Bronchial epithelial cell (primary cell): ENCODE results near the gene LDB2. TPM values are rescaled to one million over a fixed set of nuclear protein-coding genes. Genes with fewer than 3 reads are reported as not detected.

ENCODE experiments used
- DNase-seq: peaks from one replicate; pipeline ENCODE4 v3.0.0-alpha.2; 2010; ENCODE audit warnings: low read depth
- FAIRE-seq: peaks from 2 replicates; lab custom pipeline; 2011; peaks lifted over from hg19 to GRCh38; lab: Jason Lieb, UNC
- H3K27me3 ChIP-seq: 2 replicates; pipeline ENCODE4 v1.5.1; 2011; ENCODE audit warnings: low read length; ENCODE audit not compliant: control insufficient read depth, insufficient read depth
- H3K36me3 ChIP-seq: 2 replicates; pipeline ENCODE4 v1.5.1; 2011; ENCODE audit warnings: low read length; ENCODE audit not compliant: control insufficient read depth, insufficient read depth
- H3K4me3 ChIP-seq: 2 replicates; pipeline ENCODE4 v1.5.1; 2011; ENCODE audit warnings: mild to moderate bottlenecking, low read depth, low read length, control low read depth
- total RNA-seq: library from RNA; depleted of rRNA; stranded (reverse); fragments of >200 nt; gene quantifications from 2 replicates; pipeline ENCODE4 v1.2.1, GENCODE V29; 2014
- TF ChIP-seq, protein P1 (sequence below): IDR thresholded peaks from 2 replicates; pipeline ENCODE4 v1.5.1; 2011; ENCODE audit warnings: mild to moderate bottlenecking, moderate library complexity, low read length, control low read depth, inconsistent platforms; ENCODE audit not compliant: insufficient read depth, severe bottlenecking

LDB2 gene
- total RNA-seq, 1 donor from 2014 or later: not detected

DNA sequence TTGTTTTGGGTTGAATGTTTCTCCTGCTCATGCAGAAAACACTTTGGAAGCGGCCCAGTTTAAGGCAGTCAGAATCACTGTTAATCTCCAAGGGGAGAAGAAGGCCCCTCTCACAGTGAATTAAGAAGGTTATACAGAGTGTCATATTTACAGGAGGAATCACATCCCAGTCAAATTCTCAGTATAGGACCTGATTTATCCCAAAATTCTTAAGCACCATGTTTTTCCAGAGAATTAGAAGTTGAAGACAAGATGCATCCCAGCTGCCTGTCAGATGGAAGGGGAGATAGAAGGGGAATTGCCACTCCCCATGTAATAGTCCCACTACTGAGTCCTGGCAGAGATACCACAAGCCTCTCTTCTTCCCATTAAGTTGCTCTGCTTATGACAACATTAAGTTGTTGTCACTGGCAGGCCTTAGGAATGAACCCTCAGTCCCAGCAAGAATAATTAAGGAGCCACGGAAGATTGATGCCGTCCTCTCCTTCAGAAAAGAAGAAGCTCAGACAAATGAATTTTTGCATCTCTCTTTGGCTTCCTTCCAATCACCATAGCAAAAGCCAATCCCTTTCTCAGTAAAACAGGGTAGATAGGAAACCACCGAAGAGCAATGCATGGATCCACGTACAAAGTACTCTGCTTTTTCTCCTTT lies 138.4 kb downstream of the LDB2 start:
- Histone ChIP-seq H3K27me3 (no peaks in the 10 kb centered on the region), H3K4me3 (no peak overlapping the region), H3K36me3 (no peaks in the 10 kb centered on the region)
- FAIRE-seq (no peak), DNase-seq (no peak)
- TF ChIP-seq, protein P1, sequence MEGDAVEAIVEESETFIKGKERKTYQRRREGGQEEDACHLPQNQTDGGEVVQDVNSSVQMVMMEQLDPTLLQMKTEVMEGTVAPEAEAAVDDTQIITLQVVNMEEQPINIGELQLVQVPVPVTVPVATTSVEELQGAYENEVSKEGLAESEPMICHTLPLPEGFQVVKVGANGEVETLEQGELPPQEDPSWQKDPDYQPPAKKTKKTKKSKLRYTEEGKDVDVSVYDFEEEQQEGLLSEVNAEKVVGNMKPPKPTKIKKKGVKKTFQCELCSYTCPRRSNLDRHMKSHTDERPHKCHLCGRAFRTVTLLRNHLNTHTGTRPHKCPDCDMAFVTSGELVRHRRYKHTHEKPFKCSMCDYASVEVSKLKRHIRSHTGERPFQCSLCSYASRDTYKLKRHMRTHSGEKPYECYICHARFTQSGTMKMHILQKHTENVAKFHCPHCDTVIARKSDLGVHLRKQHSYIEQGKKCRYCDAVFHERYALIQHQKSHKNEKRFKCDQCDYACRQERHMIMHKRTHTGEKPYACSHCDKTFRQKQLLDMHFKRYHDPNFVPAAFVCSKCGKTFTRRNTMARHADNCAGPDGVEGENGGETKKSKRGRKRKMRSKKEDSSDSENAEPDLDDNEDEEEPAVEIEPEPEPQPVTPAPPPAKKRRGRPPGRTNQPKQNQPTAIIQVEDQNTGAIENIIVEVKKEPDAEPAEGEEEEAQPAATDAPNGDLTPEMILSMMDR: no peak

DNA sequence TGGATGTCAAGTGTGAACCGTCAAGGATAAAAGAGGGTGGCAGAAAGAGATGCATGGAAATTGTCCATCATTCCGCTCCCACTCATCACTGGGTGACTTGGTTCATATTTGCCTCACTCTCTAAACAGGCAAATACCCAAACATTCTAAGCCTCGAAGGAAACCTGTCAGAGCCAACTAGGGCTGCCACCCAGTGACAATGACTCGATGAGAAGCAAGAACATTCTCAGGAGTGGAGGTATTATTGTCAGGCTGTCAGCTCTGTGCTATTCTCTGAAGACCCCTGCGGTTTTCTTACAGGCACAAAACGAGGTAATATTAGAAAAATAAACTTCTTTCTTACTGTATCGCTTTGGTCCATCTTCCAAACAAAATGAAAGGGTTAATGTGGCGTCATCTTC lies 139.6 kb downstream of the LDB2 start:
- Histone ChIP-seq H3K27me3 (no peaks in the 10 kb centered on the region), H3K4me3 (no peak overlapping the region), H3K36me3 (no peaks in the 10 kb centered on the region)
- no peak for DNase-seq
- no peak for FAIRE-seq
- TF ChIP-seq, protein P1: no peak

DNA sequence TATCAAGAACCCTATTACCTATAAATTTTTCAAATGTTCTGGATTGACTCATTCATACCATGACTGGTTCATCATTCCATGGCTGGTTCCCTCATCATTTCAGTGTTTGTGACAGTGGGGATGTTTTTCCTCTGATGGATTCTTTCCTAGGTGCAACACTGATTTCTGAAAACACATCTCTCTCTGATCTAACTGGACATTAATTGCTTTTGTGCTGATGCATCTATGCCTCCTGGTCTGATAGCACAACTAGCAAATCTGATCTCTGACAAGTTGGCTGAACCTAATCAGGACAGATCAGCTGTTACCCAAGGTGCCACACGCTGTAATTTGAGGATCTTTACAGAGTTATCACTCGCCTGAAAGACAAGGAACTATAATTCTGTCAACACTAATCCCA lies 140.2 kb downstream of the LDB2 start:
- TF ChIP-seq, protein P1: no peak
- DNase-seq (no peak), FAIRE-seq (no peak)
- no peak overlapping the region for H3K4me3 ChIP-seq
- H3K36me3 ChIP-seq: no peaks in the 10 kb centered on the region
- H3K27me3 ChIP-seq: no peaks in the 10 kb centered on the region

DNA sequence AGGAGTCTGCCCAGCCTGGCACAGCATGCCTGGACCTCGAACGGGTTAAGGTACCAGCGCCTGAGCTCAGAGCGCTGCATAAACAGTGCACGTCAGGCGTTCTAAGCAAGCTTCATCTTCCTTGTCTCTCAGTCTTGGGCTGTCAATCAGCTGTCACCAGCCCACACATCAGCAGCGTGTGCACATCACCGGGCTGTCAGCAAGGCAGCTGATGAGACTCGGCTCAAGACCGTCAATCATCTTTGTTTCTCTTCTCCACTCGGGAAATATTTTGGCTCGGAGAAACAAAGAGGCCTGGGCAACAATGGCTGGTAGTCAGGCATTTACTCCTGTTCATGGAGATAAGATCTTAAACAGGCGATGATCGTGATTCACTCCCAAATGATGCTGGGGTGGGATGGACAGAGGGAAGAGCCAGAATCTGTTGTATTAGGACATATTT lies 141.3 kb downstream of the LDB2 start:
- Histone ChIP-seq H3K36me3 (no peaks in the 10 kb centered on the region), H3K4me3 (no peak overlapping the region), H3K27me3 (no peaks in the 10 kb centered on the region)
- TF ChIP-seq, protein P1: no peak
- no peak for DNase-seq
- FAIRE-seq: no peak

DNA sequence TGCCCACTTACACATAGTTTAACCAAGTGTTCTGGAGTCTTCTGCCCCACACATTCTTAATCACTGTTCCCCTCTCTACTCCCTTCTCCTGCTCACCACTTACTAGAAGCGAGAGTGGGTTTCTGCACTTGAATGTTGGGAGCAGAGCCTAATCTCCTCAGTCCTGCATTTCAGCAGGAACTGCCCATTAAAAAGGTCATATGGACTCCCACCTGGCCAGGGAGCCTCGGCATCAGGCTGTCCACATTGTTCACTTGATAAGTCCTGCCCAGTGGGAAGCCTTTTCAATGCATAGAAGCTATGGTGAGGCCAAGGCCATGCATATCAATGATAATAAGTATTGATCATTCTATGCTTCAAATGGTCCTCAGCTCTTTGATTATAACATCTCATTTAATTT lies 144.3 kb downstream of the LDB2 start:
- FAIRE-seq: no peak
- Histone ChIP-seq H3K36me3 (no peaks in the 10 kb centered on the region), H3K4me3 (no peak overlapping the region), H3K27me3 (no peaks in the 10 kb centered on the region)
- TF ChIP-seq, protein P1: no peak
- no peak for DNase-seq

DNA sequence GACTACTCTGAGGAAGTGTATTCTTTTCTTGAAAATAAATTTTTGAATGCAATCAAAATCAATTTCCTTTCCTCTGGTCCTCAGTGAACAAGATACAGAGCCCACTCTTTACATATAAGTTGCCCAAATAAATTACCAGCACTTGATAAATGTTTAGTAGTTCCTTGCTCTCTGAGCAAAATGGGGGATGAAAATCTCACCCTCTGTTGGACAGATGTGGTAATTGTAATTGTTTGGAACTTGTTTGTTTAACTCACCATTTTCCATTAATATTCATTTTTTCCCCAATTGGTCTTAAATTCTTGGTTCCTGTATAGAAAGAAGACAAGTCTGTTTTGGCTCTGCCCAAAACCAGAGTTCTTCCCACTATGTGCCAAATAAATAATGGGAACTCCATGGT lies 146.3 kb downstream of the LDB2 start:
- DNase-seq (no peak), FAIRE-seq (no peak)
- Histone ChIP-seq H3K36me3 (no peaks in the 10 kb centered on the region), H3K4me3 (no peak overlapping the region), H3K27me3 (no peaks in the 10 kb centered on the region)
- TF ChIP-seq, protein P1: no peak
